Smooth muscle cell (in vitro differentiated cells): ENCODE data around the gene COPB1. TPM values are rescaled to one million over a fixed set of nuclear protein-coding genes. Genes with fewer than 3 reads are reported as not detected.

ENCODE experiments used
- DNase-seq: peaks from one replicate; lab custom pipeline; 2025; ENCODE audit not compliant: unreplicated experiment; lab: John Stamatoyannopoulos, UW
- H2AFZ ChIP-seq: fragments of 200-600 bp; sonication (generic); 2 replicates; pipeline ENCODE4 v1.6.0; 2016; ENCODE audit warnings: antibody characterized with exemption, low read depth, mild to moderate bottlenecking
- H3F3A ChIP-seq: fragments of 200-600 bp; sonication (generic); 2 replicates; pipeline ENCODE4 v1.6.0; 2017; ENCODE audit warnings: antibody characterized with exemption, low read depth
- H3K27ac ChIP-seq: fragments of 200-600 bp; sonication (generic); 2 replicates; pipeline ENCODE4 v1.5.1; 2016; ENCODE audit warnings: low read depth, mild to moderate bottlenecking
- H3K27me3 ChIP-seq: fragments of 200-600 bp; sonication (generic); 2 replicates; pipeline ENCODE4 v1.6.1; 2016; ENCODE audit warnings: low read depth, mild to moderate bottlenecking
- H3K36me3 ChIP-seq: fragments of 200-600 bp; sonication (generic); 2 replicates; pipeline ENCODE4 v1.5.1; 2016; ENCODE audit warnings: low read depth
- H3K4me1 ChIP-seq: fragments of 200-600 bp; sonication (generic); 2 replicates; pipeline ENCODE4 v1.5.1; 2016; ENCODE audit warnings: low read depth
- H3K4me2 ChIP-seq: fragments of 200-600 bp; sonication (generic); 2 replicates; pipeline ENCODE4 v1.6.0; 2016; ENCODE audit warnings: mild to moderate bottlenecking
- H3K4me3 ChIP-seq: fragments of 200-600 bp; sonication (generic); 2 replicates; pipeline ENCODE4 v1.5.1; 2016; ENCODE audit warnings: mild to moderate bottlenecking
- H3K79me2 ChIP-seq: fragments of 200-600 bp; sonication (generic); 2 replicates; pipeline ENCODE4 v1.6.0; 2016; ENCODE audit warnings: low read depth, mild to moderate bottlenecking
- H3K9ac ChIP-seq: fragments of 200-600 bp; sonication (generic); 2 replicates; pipeline ENCODE4 v1.6.0; 2016; ENCODE audit warnings: low read depth
- H3K9me3 ChIP-seq: fragments of 200-600 bp; sonication (generic); replicated peaks from 2 replicates; pipeline ENCODE4 v1.5.1; 2016; ENCODE audit warnings: low read depth
- H4K20me1 ChIP-seq: fragments of 200-600 bp; sonication (generic); 2 replicates; pipeline ENCODE4 v1.6.0; 2016; ENCODE audit warnings: low read depth
- CTCF ChIP-seq: fragments of 200-600 bp; sonication (generic); IDR thresholded peaks from 2 replicates; pipeline ENCODE4 v1.5.1; 2017; ENCODE audit warnings: borderline replicate concordance, mild to moderate bottlenecking, antibody characterized with exemption; ENCODE audit not compliant: insufficient read depth, poor library complexity, severe bottlenecking
- WGBS: methylation state at CpG from one replicate; pipeline ENCODE4 v1.1.7; 2016; ENCODE audit warnings: low lambda C conversion rate; 5-methylcytosine and 5-hydroxymethylcytosine counted together
- polyA plus RNA-seq: library from polyadenylated mRNA; unstranded; fragments of >200 nt; fragmentation: Nextera tagmentation; extraction: Ambion mirVana; gene quantifications from 2 replicates; pipeline ENCODE4 v1.2.1, GENCODE V29; 2016
- total RNA-seq: library from RNA; depleted of rRNA; stranded (reverse); fragments of >200 nt; gene quantifications from 2 replicates; pipeline ENCODE4 v1.2.3, GENCODE V29; 2014

COPB1 gene
- total and polyA plus RNA-seq, 2 experiments from 2014 or later: 135 to 299 TPM

GRCh38 chr11:14414470-14415461, 84.8 kb downstream of the COPB1 start:
- Histone ChIP-seq H3F3A (peaks cover 7% of the 10 kb centered on the region), H3K9me3 (no peaks in the 10 kb centered on the region), H3K4me1 (peaks cover 8% of the 10 kb centered on the region), H4K20me1 (no peaks in the 10 kb centered on the region), H3K4me2 (no peak overlapping the region), H3K4me3 (no peak overlapping the region), H3K27me3 (no peaks in the 10 kb centered on the region), H3K9ac (no peak overlapping the region), H3K36me3 (no peaks in the 10 kb centered on the region), H2AFZ (no peak overlapping the region), H3K27ac (no peak overlapping the region), H3K79me2 (no peaks in the 10 kb centered on the region)
- TF ChIP-seq CTCF: no peak
- no peak for DNase-seq
- 59% methylated on average over 7 of the region's 7 CpGs for WGBS

- H3K4me2 ChIP-seq: peak overlapping the region; percentile 3
- DNase-seq: no peak
- 62% methylated on average over 4 of the region's 4 CpGs for WGBS
Measured at GRCh38 chr11:14413307-14414069, 86.1 kb downstream of the COPB1 start.

GRCh38 chr11:14411818-14412217, 87.8 kb downstream of the COPB1 start:
- H3K9ac ChIP-seq: no peak overlapping the region
- H3F3A ChIP-seq: peaks cover 7% of the 10 kb centered on the region
- peaks cover 8% of the 10 kb centered on the region for H3K4me1 ChIP-seq
- no peak overlapping the region for H3K4me2 ChIP-seq
- H3K36me3 ChIP-seq: no peaks in the 10 kb centered on the region
- H3K79me2 ChIP-seq: no peaks in the 10 kb centered on the region
- no peak for DNase-seq
- no peak overlapping the region for H3K27ac ChIP-seq
- H3K4me3 ChIP-seq: no peak overlapping the region
- no peaks in the 10 kb centered on the region for H4K20me1 ChIP-seq
- H3K27me3 ChIP-seq: peaks cover 13% of the 10 kb centered on the region
- TF ChIP-seq CTCF: no peak
- no peaks in the 10 kb centered on the region for H3K9me3 ChIP-seq
- H2AFZ ChIP-seq: no peak overlapping the region

More at GRCh38 chr11:14413307-14414069, 86.1 kb downstream of the COPB1 start:
- Histone ChIP-seq H2AFZ (no peak overlapping the region), H3K4me1 (peaks cover 8% of the 10 kb centered on the region), H3K36me3 (no peaks in the 10 kb centered on the region), H3K27ac (peak overlapping the region; percentile 5), H3K79me2 (no peaks in the 10 kb centered on the region), H3K9me3 (no peaks in the 10 kb centered on the region), H3K9ac (no peak overlapping the region), H3F3A (peaks cover 7% of the 10 kb centered on the region), H3K4me3 (no peak overlapping the region), H4K20me1 (no peaks in the 10 kb centered on the region), H3K27me3 (no peaks in the 10 kb centered on the region)
- peak; percentile 25 for TF ChIP-seq CTCF
